Left ventricle myocardium inferior (tissue), 1 donor: ENCODE results near the gene TMEM243. TPM values are rescaled to one million over a fixed set of nuclear protein-coding genes. Genes with fewer than 3 reads are reported as not detected.

ENCODE experiments used
- DNase-seq: peaks from one replicate; pipeline ENCODE4 v3.0.0-alpha.2; 2020
- H3K27ac ChIP-seq: fragments of 200-600 bp; replicated peaks from 2 replicates; pipeline ENCODE4 v1.8.0; 2021
- H3K27me3 ChIP-seq: fragments of 200-600 bp; 2 replicates; pipeline ENCODE4 v1.8.0; 2021; ENCODE audit warnings: low read depth
- H3K36me3 ChIP-seq: fragments of 200-600 bp; 2 replicates; pipeline ENCODE4 v1.8.0; 2021
- H3K4me1 ChIP-seq: fragments of 200-600 bp; 2 replicates; pipeline ENCODE4 v1.8.0; 2021
- H3K4me3 ChIP-seq: fragments of 200-600 bp; 2 replicates; pipeline ENCODE4 v1.8.0; 2021; ENCODE audit warnings: mild to moderate bottlenecking, moderate library complexity
- H3K9me3 ChIP-seq: fragments of 200-600 bp; replicated peaks from 2 replicates; pipeline ENCODE4 v1.8.0; 2021
- intact Hi-C: fragments of 100-400 bp; cut with micrococcal nuclease; formaldehyde crosslinking; loops from one replicate; pipeline ENCODE4 v1.11.0; 2022
- total RNA-seq: library from RNA; stranded (reverse); fragmentation: NEBNext Ultra II Directional; extraction: Animal tissue kit (Norgen Biotek cat#: 25700); gene quantifications from one replicate; pipeline ENCODE4 v1.2.1, GENCODE V29; 2021
- TF ChIP-seq, protein P1 (sequence below): fragments of 200-600 bp; IDR thresholded peaks from 2 replicates; pipeline ENCODE4 v1.8.0; 2021; ENCODE audit warnings: antibody characterized with exemption, mild to moderate bottlenecking, borderline replicate concordance
- donor health status: DM: no; HTN: yes; CAD: no; lungs with severe emphysema.

The TMEM243 gene
- total RNA-seq, 1 donor from 2014 or later, result 4.4 TPM

DNA sequence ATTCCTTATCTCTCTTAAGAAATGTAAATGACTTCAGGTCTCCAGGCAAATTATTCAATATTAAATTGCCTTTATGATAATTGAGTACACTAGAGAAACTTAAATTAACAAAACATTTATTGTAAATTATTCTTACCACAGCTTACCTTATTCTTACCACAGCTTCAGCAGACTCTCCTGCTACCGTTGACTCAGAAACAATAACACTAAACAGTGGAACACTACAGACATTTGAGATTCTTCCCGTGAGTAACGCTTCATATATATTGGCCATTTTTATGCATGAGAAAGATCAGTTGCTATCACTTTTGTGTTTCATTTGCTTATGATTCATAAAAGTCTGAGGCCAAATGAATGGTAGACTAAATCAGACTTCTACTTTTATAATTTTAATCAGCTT lies 28.7 kb downstream of the TMEM243 start:
- Histone ChIP-seq H3K27ac (no peak overlapping the region), H3K4me3 (no peak overlapping the region), H3K27me3 (no peaks in the 10 kb centered on the region), H3K36me3 (peaks cover 100% of the 10 kb centered on the region), H3K9me3 (no peaks in the 10 kb centered on the region), H3K4me1 (no peaks in the 10 kb centered on the region)
- TF ChIP-seq, protein P1, sequence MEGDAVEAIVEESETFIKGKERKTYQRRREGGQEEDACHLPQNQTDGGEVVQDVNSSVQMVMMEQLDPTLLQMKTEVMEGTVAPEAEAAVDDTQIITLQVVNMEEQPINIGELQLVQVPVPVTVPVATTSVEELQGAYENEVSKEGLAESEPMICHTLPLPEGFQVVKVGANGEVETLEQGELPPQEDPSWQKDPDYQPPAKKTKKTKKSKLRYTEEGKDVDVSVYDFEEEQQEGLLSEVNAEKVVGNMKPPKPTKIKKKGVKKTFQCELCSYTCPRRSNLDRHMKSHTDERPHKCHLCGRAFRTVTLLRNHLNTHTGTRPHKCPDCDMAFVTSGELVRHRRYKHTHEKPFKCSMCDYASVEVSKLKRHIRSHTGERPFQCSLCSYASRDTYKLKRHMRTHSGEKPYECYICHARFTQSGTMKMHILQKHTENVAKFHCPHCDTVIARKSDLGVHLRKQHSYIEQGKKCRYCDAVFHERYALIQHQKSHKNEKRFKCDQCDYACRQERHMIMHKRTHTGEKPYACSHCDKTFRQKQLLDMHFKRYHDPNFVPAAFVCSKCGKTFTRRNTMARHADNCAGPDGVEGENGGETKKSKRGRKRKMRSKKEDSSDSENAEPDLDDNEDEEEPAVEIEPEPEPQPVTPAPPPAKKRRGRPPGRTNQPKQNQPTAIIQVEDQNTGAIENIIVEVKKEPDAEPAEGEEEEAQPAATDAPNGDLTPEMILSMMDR, result no peak
- intact Hi-C loops, result no loop called here
- DNase-seq, result no peak

DNA sequence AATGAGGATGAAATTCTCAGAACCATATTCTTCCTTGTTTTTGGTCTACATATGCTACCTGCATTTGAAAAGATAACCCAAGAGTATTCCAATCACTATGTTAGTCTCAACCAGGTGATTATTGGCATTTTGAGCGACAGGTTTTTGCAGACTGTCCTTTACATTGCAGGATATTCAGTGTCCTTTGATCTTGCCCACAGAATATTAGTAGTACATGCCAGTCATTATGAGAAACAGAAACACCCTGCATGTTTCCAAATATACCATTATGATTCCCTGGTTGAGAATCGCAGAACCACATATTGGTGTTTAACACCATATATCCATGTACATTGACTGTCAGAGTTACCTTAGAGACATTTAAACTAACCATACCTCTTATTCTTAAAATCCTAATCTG lies 30.6 kb downstream of the TMEM243 start:
- TF ChIP-seq, protein P1, result no peak
- intact Hi-C loops, result no loop called here

DNA sequence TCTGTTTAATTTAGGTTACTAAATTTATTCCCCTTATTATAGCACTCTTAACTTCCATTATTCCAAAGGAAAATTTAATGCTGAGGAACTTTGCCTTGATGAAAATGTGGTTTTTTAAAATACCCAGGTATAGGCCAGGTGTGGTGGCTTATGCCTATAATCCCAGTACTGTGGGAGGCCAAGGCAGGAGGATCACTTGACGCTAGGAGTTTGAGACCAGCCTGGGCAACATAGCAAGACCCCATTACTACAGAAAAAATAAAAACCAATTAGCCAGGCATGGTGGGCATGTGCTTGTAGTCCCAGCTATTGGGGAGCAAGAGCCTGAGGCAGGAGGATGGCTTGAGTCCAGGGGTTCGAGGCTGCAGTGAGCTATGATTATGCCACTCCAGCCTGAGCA lies 32.4 kb downstream of the TMEM243 start:
- intact Hi-C loops, result no loop called here

More for the DNA sequence above, 30.6 kb downstream of the TMEM243 start:
- Histone ChIP-seq H3K4me1 (no peaks in the 10 kb centered on the region), H3K4me3 (no peak overlapping the region), H3K27ac (no peak overlapping the region), H3K9me3 (no peaks in the 10 kb centered on the region), H3K36me3 (peaks cover 98% of the 10 kb centered on the region), H3K27me3 (no peaks in the 10 kb centered on the region)
- DNase-seq, result no peak

DNA sequence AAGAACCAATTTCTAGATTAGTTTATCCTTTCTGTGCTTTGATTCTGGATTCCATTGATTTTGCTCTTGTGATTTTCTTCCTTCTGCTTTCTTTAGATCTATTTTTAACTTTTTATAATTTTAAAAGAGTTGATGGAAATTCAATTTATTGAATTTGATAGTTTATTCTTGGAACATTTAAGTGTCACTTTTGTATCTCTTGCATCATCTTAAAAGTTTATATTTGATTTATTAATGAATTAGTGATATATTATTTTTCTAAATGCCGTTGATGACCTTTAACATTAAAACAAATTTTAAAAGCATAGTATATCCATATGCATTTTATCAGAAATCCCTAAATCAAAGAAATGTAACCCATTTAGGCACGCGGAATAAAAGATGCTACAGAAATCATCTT lies 40.4 kb downstream of the TMEM243 start:
- intact Hi-C loops, result no loop called here
- H3K4me1 ChIP-seq, result no peaks in the 10 kb centered on the region
- H3K27me3 ChIP-seq, result no peaks in the 10 kb centered on the region
- no peaks in the 10 kb centered on the region for H3K9me3 ChIP-seq
- no peak overlapping the region for H3K27ac ChIP-seq
- TF ChIP-seq, protein P1, result no peak
- no peak overlapping the region for H3K4me3 ChIP-seq
- no peak for DNase-seq
- peaks cover 85% of the 10 kb centered on the region for H3K36me3 ChIP-seq

More for the DNA sequence above, 32.4 kb downstream of the TMEM243 start:
- H3K27ac ChIP-seq, result no peak overlapping the region
- TF ChIP-seq, protein P1, result no peak
- no peaks in the 10 kb centered on the region for H3K9me3 ChIP-seq
- H3K4me3 ChIP-seq, result no peak overlapping the region
- no peaks in the 10 kb centered on the region for H3K4me1 ChIP-seq
- H3K27me3 ChIP-seq, result no peaks in the 10 kb centered on the region
- DNase-seq, result no peak
- H3K36me3 ChIP-seq, result peaks cover 98% of the 10 kb centered on the region

DNA sequence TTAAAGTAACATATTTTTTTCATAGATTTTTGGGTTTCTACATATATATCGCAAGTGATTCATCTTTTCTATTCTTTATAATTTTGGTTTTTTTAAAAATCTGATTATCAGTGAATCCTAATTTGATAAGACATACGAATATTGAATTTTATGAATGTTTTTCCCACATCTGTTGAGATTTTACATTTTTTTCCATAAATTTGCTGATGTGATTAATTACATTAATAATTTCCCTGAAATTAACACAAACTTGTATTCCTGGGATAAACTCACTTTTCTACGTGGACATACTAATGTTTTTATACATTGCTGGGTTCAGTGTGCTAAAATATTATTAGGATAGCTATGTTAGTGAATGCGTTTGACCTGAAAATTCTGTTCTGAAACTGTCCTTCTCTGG lies 41.2 kb downstream of the TMEM243 start:
- H3K27me3 ChIP-seq, result no peaks in the 10 kb centered on the region
- peaks cover 84% of the 10 kb centered on the region for H3K36me3 ChIP-seq

More for the DNA sequence above, 41.2 kb downstream of the TMEM243 start:
- no peak overlapping the region for H3K4me3 ChIP-seq
- intact Hi-C loops, result no loop called here
- no peaks in the 10 kb centered on the region for H3K9me3 ChIP-seq
- TF ChIP-seq, protein P1, result no peak
- no peaks in the 10 kb centered on the region for H3K4me1 ChIP-seq
- DNase-seq, result no peak
- H3K27ac ChIP-seq, result no peak overlapping the region
